Astrocyte (in vitro differentiated cells and primary cell): ENCODE measurements around the gene VPS26C. TPM values are rescaled to one million over a fixed set of nuclear protein-coding genes. Genes with fewer than 3 reads are reported as not detected.

Experiments
- DNase-seq: peaks from one replicate; pipeline ENCODE4 v3.0.0-alpha.2; 2010; ENCODE audit warnings: low read depth
- FAIRE-seq: peaks from 2 replicates; lab custom pipeline; 2011; peaks lifted over from hg19 to GRCh38; lab: Jason Lieb, UNC
- H2AFZ ChIP-seq: 2 replicates; pipeline ENCODE4 v1.6.0; 2012; ENCODE audit warnings: low read depth, low read length, inconsistent platforms
- H3K27ac ChIP-seq: 2 replicates; pipeline ENCODE4 v1.5.1; 2011; ENCODE audit warnings: low read depth, low read length, inconsistent platforms
- H3K27me3 ChIP-seq: 2 replicates; pipeline ENCODE4 v1.6.0; 2011; ENCODE audit warnings: low read length, inconsistent platforms; ENCODE audit not compliant: insufficient read depth
- H3K36me3 ChIP-seq: 2 replicates; pipeline ENCODE4 v1.5.1; 2011; ENCODE audit warnings: low read length, inconsistent platforms; ENCODE audit not compliant: insufficient read depth
- H3K4me1 ChIP-seq: 2 replicates; pipeline ENCODE4 v1.5.1; 2011; ENCODE audit warnings: low read length, inconsistent platforms; ENCODE audit not compliant: insufficient read depth
- H3K4me2 ChIP-seq: 2 replicates; pipeline ENCODE4 v1.6.0; 2012; ENCODE audit warnings: low read length, inconsistent platforms
- H3K4me3 ChIP-seq: 2 replicates; pipeline ENCODE4 v1.5.1; 2011; ENCODE audit warnings: low read depth, mild to moderate bottlenecking, low read length, inconsistent platforms; ENCODE audit not compliant: insufficient read depth
- H3K79me2 ChIP-seq: 2 replicates; pipeline ENCODE4 v1.6.0; 2012; ENCODE audit warnings: mild to moderate bottlenecking, low read length, inconsistent platforms; ENCODE audit not compliant: insufficient read depth
- H3K9ac ChIP-seq: 2 replicates; pipeline ENCODE4 v1.6.0; 2012; ENCODE audit warnings: mild to moderate bottlenecking, low read length, inconsistent platforms
- H3K9me3 ChIP-seq: 2 replicates; pipeline ENCODE4 v1.5.1; 2012; ENCODE audit warnings: low read depth, mild to moderate bottlenecking, low read length, inconsistent platforms; ENCODE audit not compliant: insufficient read depth
- H4K20me1 ChIP-seq: 2 replicates; pipeline ENCODE4 v1.6.0; 2012; ENCODE audit warnings: low read length, inconsistent platforms; ENCODE audit not compliant: insufficient read depth
- H3K27ac Mint-ChIP-seq: one replicate; pipeline ENCODE4 v1.8.0; 2021; ENCODE audit warnings: mild to moderate bottlenecking, mixed read lengths; ENCODE audit not compliant: unreplicated experiment
- H3K27me3 Mint-ChIP-seq: one replicate; pipeline ENCODE4 v1.8.0; 2021; ENCODE audit warnings: low read depth, mixed read lengths; ENCODE audit not compliant: unreplicated experiment
- H3K36me3 Mint-ChIP-seq: one replicate; pipeline ENCODE4 v1.8.0; 2021; ENCODE audit warnings: low read depth, mixed read lengths; ENCODE audit not compliant: unreplicated experiment
- H3K4me1 Mint-ChIP-seq: one replicate; pipeline ENCODE4 v1.8.0; 2021; ENCODE audit warnings: low read depth, mixed read lengths; ENCODE audit not compliant: unreplicated experiment
- H3K4me3 Mint-ChIP-seq: one replicate; pipeline ENCODE4 v1.8.0; 2021; ENCODE audit warnings: mild to moderate bottlenecking, moderate library complexity, mixed read lengths; ENCODE audit not compliant: unreplicated experiment
- H3K9me3 Mint-ChIP-seq: one replicate; pipeline ENCODE4 v1.8.0; 2021; ENCODE audit warnings: mild to moderate bottlenecking, mixed read lengths; ENCODE audit not compliant: unreplicated experiment
- EZH2 ChIP-seq: IDR thresholded peaks from 2 replicates; pipeline ENCODE4 v1.6.1; 2012; ENCODE audit warnings: mild to moderate bottlenecking, low read length, inconsistent platforms; ENCODE audit not compliant: insufficient read depth
- total RNA-seq: library from RNA; stranded (reverse); gene quantifications from 2 replicates; pipeline ENCODE4 v1.2.1, GENCODE V29; 2021
- TF ChIP-seq, protein P1 (sequence below): IDR thresholded peaks from 2 replicates; pipeline ENCODE4 v1.5.1; 2011; ENCODE audit warnings: low read depth, mild to moderate bottlenecking, inconsistent platforms, low read length, moderate library complexity; ENCODE audit not compliant: insufficient read depth

The VPS26C gene
- total RNA-seq, 1 donor from 2014 or later: 52.9 TPM

DNA sequence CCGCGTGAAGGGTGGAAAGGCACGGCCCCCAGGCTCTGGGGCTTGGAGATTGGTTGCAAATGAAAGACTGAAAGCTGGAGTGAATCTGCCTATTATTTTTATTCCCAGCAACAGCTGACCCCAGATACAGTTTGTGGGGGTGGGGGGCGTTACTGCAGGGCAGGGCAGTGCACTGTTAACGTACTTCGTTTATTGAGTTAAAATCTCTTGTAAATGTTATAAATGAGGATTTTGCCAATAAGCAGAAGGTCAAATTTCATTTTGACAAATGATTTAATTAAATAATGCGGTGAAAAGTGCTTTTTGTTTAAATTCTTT, 1.0 kb upstream of the VPS26C start:
- Histone ChIP-seq H3K36me3 (no peaks in the 10 kb centered on the region), H3K4me1 (no peaks in the 10 kb centered on the region)

DNA sequence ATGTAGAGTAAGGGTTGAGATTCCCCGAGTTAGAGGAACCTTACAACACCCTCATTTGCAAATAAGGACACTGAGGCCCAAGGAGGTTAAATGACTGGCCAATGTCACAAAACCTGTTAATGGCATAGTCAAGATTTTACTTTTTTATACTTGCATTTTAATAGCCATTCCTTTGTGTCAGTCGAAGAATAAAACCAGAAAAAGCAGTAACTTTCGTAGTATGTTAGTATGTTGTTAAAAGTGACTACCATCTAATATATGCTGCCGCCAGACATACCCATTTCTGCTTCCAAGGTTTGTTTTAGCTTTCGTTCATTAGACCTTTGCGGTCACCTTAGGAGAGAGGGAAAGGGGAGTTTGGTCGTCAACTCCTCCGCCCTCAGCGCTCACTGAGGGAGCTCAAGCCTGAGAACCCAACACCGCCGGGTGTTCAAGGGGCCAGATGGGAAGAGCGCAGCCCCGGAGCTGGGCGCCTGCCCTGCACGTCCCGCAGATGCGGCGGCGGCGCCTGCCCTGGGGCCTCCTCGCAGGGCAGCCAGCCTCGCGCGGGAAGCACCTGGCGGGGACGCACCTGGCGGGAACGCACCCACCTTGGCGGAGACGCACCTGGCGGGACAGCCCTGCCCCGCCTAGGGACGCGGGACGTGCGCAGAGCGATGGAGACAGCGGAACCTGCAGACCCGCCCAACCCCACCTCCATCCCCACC, 466 bp downstream of the VPS26C start:
- H4K20me1 ChIP-seq: peaks cover 18% of the 10 kb centered on the region
- H3K27me3 Mint-ChIP-seq: no peaks in the 10 kb centered on the region
- no peaks in the 10 kb centered on the region for H3K36me3 ChIP-seq
- no peaks in the 10 kb centered on the region for H3K27me3 ChIP-seq
- peaks cover 16% of the 10 kb centered on the region for H3K4me1 Mint-ChIP-seq
- peak overlapping the region; percentile 70 for H3K27ac Mint-ChIP-seq
- peaks cover 8% of the 10 kb centered on the region for H3K36me3 Mint-ChIP-seq
- H2AFZ ChIP-seq: peak overlapping the region; percentile 58
- DNase-seq (peak; percentile 16), FAIRE-seq (no peak)
- no peaks in the 10 kb centered on the region for H3K9me3 Mint-ChIP-seq
- H3K27ac ChIP-seq: peak overlapping the region; percentile 98
- H3K79me2 ChIP-seq: peaks cover 58% of the 10 kb centered on the region
- TF ChIP-seq EZH2: no peak
- TF ChIP-seq, protein P1, sequence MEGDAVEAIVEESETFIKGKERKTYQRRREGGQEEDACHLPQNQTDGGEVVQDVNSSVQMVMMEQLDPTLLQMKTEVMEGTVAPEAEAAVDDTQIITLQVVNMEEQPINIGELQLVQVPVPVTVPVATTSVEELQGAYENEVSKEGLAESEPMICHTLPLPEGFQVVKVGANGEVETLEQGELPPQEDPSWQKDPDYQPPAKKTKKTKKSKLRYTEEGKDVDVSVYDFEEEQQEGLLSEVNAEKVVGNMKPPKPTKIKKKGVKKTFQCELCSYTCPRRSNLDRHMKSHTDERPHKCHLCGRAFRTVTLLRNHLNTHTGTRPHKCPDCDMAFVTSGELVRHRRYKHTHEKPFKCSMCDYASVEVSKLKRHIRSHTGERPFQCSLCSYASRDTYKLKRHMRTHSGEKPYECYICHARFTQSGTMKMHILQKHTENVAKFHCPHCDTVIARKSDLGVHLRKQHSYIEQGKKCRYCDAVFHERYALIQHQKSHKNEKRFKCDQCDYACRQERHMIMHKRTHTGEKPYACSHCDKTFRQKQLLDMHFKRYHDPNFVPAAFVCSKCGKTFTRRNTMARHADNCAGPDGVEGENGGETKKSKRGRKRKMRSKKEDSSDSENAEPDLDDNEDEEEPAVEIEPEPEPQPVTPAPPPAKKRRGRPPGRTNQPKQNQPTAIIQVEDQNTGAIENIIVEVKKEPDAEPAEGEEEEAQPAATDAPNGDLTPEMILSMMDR: no peak
- no peaks in the 10 kb centered on the region for H3K9me3 ChIP-seq
- no peaks in the 10 kb centered on the region for H3K4me1 ChIP-seq
- H3K4me2 ChIP-seq: peak overlapping the region; percentile 89
- peak overlapping the region; percentile 93 for H3K9ac ChIP-seq
- peak overlapping the region; percentile 75 for H3K4me3 ChIP-seq
- peak overlapping the region; percentile 97 for H3K4me3 Mint-ChIP-seq

More for the DNA sequence above, 1.0 kb upstream of the VPS26C start:
- H3K4me3 Mint-ChIP-seq: peak overlapping the region; percentile 97
- Histone ChIP-seq H2AFZ (peak overlapping the region; percentile 81), H3K27me3 (no peaks in the 10 kb centered on the region), H4K20me1 (peaks cover 14% of the 10 kb centered on the region), H3K9me3 (no peaks in the 10 kb centered on the region), H3K9ac (peak overlapping the region; percentile 93), H3K27ac (peak overlapping the region; percentile 98), H3K4me2 (peak overlapping the region; percentile 89), H3K4me3 (peak overlapping the region; percentile 75), H3K79me2 (peaks cover 45% of the 10 kb centered on the region)
- no peaks in the 10 kb centered on the region for H3K9me3 Mint-ChIP-seq
- DNase-seq: no peak
- FAIRE-seq: no peak
- peaks cover 16% of the 10 kb centered on the region for H3K4me1 Mint-ChIP-seq
- H3K27ac Mint-ChIP-seq: peak overlapping the region; percentile 95
- peaks cover 8% of the 10 kb centered on the region for H3K36me3 Mint-ChIP-seq
- no peaks in the 10 kb centered on the region for H3K27me3 Mint-ChIP-seq
- TF ChIP-seq EZH2: no peak

DNA sequence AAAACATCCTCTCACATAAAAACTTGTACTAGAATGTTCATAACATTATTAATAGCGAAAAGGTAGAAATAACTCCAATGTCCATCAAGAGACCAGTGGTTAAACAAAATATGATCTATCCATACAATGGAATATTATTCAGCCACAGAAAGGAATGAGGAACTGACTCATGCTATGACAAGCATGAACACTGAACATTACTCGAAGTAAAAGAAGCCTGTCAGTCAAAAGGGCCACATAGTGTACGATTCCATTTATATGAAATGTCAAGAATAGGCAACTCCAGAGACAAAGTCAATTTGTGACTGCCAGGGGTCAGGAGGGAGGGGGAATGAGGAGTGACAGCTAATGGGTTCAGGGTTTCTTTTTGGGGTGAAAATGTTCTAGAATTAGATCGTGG, 2.3 kb downstream of the VPS26C start:
- H3K36me3 Mint-ChIP-seq: peaks cover 6% of the 10 kb centered on the region
- H3K4me3 Mint-ChIP-seq: peak overlapping the region; percentile 78
- DNase-seq: no peak
- Histone ChIP-seq H4K20me1 (peaks cover 18% of the 10 kb centered on the region), H3K27ac (no peak overlapping the region), H2AFZ (no peak overlapping the region), H3K27me3 (no peaks in the 10 kb centered on the region), H3K9ac (no peak overlapping the region), H3K79me2 (peaks cover 76% of the 10 kb centered on the region), H3K4me3 (no peak overlapping the region), H3K36me3 (no peaks in the 10 kb centered on the region), H3K9me3 (no peaks in the 10 kb centered on the region), H3K4me1 (no peaks in the 10 kb centered on the region), H3K4me2 (peak overlapping the region; percentile 10)
- H3K4me1 Mint-ChIP-seq: peaks cover 18% of the 10 kb centered on the region
- TF ChIP-seq, protein P1: no peak
- TF ChIP-seq EZH2: no peak
- no peak for FAIRE-seq
- no peaks in the 10 kb centered on the region for H3K9me3 Mint-ChIP-seq
- peak overlapping the region; percentile 88 for H3K27ac Mint-ChIP-seq
- H3K27me3 Mint-ChIP-seq: no peaks in the 10 kb centered on the region
